Smooth muscle cell (in vitro differentiated cells): ENCODE results near the gene MAX. TPM values are rescaled to one million over a fixed set of nuclear protein-coding genes. Genes with fewer than 3 reads are reported as not detected.

Source experiments
- DNase-seq: peaks from one replicate; lab custom pipeline; 2025; ENCODE audit not compliant: unreplicated experiment; lab: John Stamatoyannopoulos, UW
- H2AFZ ChIP-seq: fragments of 200-600 bp; sonication (generic); 2 replicates; pipeline ENCODE4 v1.6.0; 2016; ENCODE audit warnings: antibody characterized with exemption, low read depth, mild to moderate bottlenecking
- H3F3A ChIP-seq: fragments of 200-600 bp; sonication (generic); 2 replicates; pipeline ENCODE4 v1.6.0; 2017; ENCODE audit warnings: antibody characterized with exemption, low read depth
- H3K27ac ChIP-seq: fragments of 200-600 bp; sonication (generic); 2 replicates; pipeline ENCODE4 v1.5.1; 2016; ENCODE audit warnings: low read depth, mild to moderate bottlenecking
- H3K27me3 ChIP-seq: fragments of 200-600 bp; sonication (generic); 2 replicates; pipeline ENCODE4 v1.6.1; 2016; ENCODE audit warnings: low read depth, mild to moderate bottlenecking
- H3K36me3 ChIP-seq: fragments of 200-600 bp; sonication (generic); 2 replicates; pipeline ENCODE4 v1.5.1; 2016; ENCODE audit warnings: low read depth
- H3K4me1 ChIP-seq: fragments of 200-600 bp; sonication (generic); 2 replicates; pipeline ENCODE4 v1.5.1; 2016; ENCODE audit warnings: low read depth
- H3K4me2 ChIP-seq: fragments of 200-600 bp; sonication (generic); 2 replicates; pipeline ENCODE4 v1.6.0; 2016; ENCODE audit warnings: mild to moderate bottlenecking
- H3K4me3 ChIP-seq: fragments of 200-600 bp; sonication (generic); 2 replicates; pipeline ENCODE4 v1.5.1; 2016; ENCODE audit warnings: mild to moderate bottlenecking
- H3K79me2 ChIP-seq: fragments of 200-600 bp; sonication (generic); 2 replicates; pipeline ENCODE4 v1.6.0; 2016; ENCODE audit warnings: low read depth, mild to moderate bottlenecking
- H3K9ac ChIP-seq: fragments of 200-600 bp; sonication (generic); 2 replicates; pipeline ENCODE4 v1.6.0; 2016; ENCODE audit warnings: low read depth
- H3K9me3 ChIP-seq: fragments of 200-600 bp; sonication (generic); replicated peaks from 2 replicates; pipeline ENCODE4 v1.5.1; 2016; ENCODE audit warnings: low read depth
- H4K20me1 ChIP-seq: fragments of 200-600 bp; sonication (generic); 2 replicates; pipeline ENCODE4 v1.6.0; 2016; ENCODE audit warnings: low read depth
- WGBS: methylation state at CpG from one replicate; pipeline ENCODE4 v1.1.7; 2016; ENCODE audit warnings: low lambda C conversion rate; 5-methylcytosine and 5-hydroxymethylcytosine counted together
- polyA plus RNA-seq: library from polyadenylated mRNA; unstranded; fragments of >200 nt; fragmentation: Nextera tagmentation; extraction: Ambion mirVana; gene quantifications from 2 replicates; pipeline ENCODE4 v1.2.1, GENCODE V29; 2016
- total RNA-seq: library from RNA; depleted of rRNA; stranded (reverse); fragments of >200 nt; gene quantifications from 2 replicates; pipeline ENCODE4 v1.2.3, GENCODE V29; 2014
- TF ChIP-seq, protein P1 (sequence below): fragments of 200-600 bp; sonication (generic); IDR thresholded peaks from 2 replicates; pipeline ENCODE4 v1.5.1; 2017; ENCODE audit warnings: borderline replicate concordance, mild to moderate bottlenecking, antibody characterized with exemption; ENCODE audit not compliant: insufficient read depth, poor library complexity, severe bottlenecking

The MAX gene
- total and polyA plus RNA-seq, 2 experiments from 2014 or later: 30.1 to 37.5 TPM

DNA sequence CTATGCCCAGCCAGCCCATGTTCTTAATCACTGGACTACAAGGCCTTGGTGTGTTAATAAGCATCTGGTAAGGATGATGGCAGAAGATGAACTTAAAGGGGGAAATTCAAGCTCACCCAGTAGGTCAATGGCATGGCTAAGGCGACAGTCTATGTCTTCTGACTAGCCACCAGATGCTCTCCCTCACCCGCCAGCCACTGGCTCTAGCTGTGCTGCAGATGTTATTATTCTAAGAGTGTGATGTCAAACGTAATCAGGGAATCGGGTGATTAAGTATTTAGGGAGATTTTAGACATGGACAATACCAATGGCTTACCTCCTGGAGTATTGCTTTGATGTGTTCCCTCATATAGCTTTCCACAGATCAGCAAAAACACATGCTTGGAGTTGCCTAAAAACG, 39.2 kb upstream of the MAX start:
- Histone ChIP-seq H3K4me3 (no peak overlapping the region), H3K9ac (no peak overlapping the region), H3K4me2 (no peak overlapping the region), H3K27ac (no peak overlapping the region), H3K79me2 (no peaks in the 10 kb centered on the region), H3K4me1 (peaks cover 5% of the 10 kb centered on the region), H3K27me3 (no peaks in the 10 kb centered on the region), H3K9me3 (no peaks in the 10 kb centered on the region), H4K20me1 (no peaks in the 10 kb centered on the region), H2AFZ (no peak overlapping the region), H3F3A (peaks cover 10% of the 10 kb centered on the region), H3K36me3 (no peaks in the 10 kb centered on the region)
- DNase-seq: no peak
- WGBS: 81% methylated on average over 5 of the region's 5 CpGs
- TF ChIP-seq, protein P1, sequence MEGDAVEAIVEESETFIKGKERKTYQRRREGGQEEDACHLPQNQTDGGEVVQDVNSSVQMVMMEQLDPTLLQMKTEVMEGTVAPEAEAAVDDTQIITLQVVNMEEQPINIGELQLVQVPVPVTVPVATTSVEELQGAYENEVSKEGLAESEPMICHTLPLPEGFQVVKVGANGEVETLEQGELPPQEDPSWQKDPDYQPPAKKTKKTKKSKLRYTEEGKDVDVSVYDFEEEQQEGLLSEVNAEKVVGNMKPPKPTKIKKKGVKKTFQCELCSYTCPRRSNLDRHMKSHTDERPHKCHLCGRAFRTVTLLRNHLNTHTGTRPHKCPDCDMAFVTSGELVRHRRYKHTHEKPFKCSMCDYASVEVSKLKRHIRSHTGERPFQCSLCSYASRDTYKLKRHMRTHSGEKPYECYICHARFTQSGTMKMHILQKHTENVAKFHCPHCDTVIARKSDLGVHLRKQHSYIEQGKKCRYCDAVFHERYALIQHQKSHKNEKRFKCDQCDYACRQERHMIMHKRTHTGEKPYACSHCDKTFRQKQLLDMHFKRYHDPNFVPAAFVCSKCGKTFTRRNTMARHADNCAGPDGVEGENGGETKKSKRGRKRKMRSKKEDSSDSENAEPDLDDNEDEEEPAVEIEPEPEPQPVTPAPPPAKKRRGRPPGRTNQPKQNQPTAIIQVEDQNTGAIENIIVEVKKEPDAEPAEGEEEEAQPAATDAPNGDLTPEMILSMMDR: no peak

DNA sequence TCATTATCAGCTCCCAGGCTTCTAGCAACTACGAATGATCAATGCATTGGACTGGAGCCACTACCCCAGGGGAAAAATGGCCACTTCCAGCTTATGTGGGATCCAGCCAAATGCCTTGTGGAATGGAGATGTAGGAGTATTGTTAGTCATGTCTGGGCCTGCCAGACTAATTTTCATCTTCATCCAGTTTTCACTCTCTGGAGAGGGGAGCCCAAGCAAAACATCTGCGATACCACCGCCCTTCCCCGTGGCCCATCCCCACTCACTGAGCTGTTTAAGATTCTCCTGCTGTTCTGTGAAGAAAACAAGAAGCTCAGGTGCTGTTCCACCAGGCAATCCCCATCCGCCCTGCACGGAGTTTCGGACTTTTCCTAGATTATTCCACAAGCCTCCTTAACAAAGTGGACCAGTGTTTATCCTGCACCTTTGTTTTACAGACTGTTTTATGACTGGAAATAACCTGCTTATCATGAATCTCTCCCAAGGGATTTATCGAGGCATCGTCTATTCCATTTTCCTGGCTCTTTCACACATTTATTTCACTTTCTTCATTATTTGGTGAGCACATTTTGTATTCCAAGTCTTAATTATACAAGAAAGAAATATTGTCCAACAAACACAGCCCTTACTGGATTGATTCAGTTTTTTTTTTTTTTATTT, 35.5 kb upstream of the MAX start:
- Histone ChIP-seq H3K4me1 (no peaks in the 10 kb centered on the region), H3K36me3 (no peaks in the 10 kb centered on the region), H3K4me3 (no peak overlapping the region), H2AFZ (peak overlapping the region; percentile 47), H3K9me3 (no peaks in the 10 kb centered on the region), H4K20me1 (no peaks in the 10 kb centered on the region), H3K9ac (no peak overlapping the region), H3K27me3 (no peaks in the 10 kb centered on the region), H3F3A (peaks cover 10% of the 10 kb centered on the region), H3K79me2 (no peaks in the 10 kb centered on the region), H3K4me2 (no peak overlapping the region), H3K27ac (no peak overlapping the region)
- no peak for DNase-seq
- TF ChIP-seq, protein P1: no peak
- WGBS: 61% methylated on average over 9 of the region's 9 CpGs

DNA sequence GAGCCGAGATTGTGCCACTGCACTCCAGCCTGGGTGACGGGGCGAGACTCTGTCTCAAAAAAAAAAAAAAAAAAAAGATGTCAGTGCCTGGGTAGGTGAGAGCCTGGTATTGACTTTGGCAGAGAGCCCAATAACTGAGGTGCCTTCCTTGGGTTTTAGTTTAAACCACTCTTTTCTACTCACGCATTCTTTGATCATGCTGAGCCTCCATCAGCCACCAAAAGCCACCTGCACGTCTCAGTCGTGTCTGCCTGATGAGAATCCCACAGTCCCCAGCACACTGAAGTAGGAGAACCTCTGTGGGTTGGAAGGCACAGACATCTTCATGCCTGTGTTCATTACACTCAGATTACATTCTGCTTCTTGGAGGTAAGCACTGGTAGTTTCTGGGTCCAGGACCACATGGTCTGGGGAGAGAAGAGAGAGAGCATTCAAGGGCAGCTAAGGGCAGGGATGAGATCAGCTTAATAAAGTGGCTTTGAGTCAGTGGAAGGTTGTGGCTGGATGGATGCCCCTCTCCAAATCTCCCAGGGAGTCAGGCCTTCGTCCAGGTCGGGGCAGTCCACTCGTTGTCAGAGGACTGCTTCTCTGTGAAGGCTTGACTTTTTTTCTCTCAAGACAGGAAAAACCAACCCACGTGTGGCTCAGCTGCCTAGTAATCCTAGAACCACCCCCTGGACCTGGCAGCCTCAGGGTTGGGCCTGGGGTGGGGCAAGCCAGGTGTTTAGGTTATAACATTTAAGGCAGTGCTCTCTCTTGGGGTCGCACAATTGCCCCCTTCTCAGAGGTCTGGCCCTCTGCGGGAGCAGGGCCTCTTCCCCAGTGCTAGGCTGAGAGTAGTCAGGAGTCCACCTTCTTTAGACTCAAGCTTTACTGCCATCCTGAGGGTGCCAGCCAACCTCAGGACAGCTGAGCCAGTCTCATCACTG, 32.6 kb upstream of the MAX start:
- H3K4me3 ChIP-seq: no peak overlapping the region
- H3K9ac ChIP-seq: no peak overlapping the region
- no peak for DNase-seq
- no peaks in the 10 kb centered on the region for H3K79me2 ChIP-seq
- H3K36me3 ChIP-seq: no peaks in the 10 kb centered on the region
- no peaks in the 10 kb centered on the region for H4K20me1 ChIP-seq
- H3K4me1 ChIP-seq: no peaks in the 10 kb centered on the region
- peaks cover 5% of the 10 kb centered on the region for H3F3A ChIP-seq
- H3K4me2 ChIP-seq: no peak overlapping the region
- H3K27me3 ChIP-seq: no peaks in the 10 kb centered on the region
- H3K9me3 ChIP-seq: no peaks in the 10 kb centered on the region
- H3K27ac ChIP-seq: no peak overlapping the region
- TF ChIP-seq, protein P1: no peak
- no peak overlapping the region for H2AFZ ChIP-seq
- WGBS: 85% methylated on average over 12 of the region's 12 CpGs
